Activated CD4-positive, alpha-beta T cell treated with anti-CD3 and anti-CD28 coated beads, Interleukin-2, Interleukin-4, amounts not matched to agents 100 ng/mL and 50 ng/mL, durations not matched to agents 16 hours and 8 hours (primary cell): ENCODE data around the gene RBM19.

Source experiments
- DNase-seq: peaks from one replicate; pipeline ENCODE4 v3.0.0-alpha.2; 2020; ENCODE audit warnings: low spot score

RBM19 gene

GRCh38 chr12:113882690-113883089 lies 83.4 kb downstream of the RBM19 start:
- DNase-seq: no peak

- DNase-seq: no peak
Measured at GRCh38 chr12:113880988-113881962, 84.8 kb downstream of the RBM19 start.

DNA sequence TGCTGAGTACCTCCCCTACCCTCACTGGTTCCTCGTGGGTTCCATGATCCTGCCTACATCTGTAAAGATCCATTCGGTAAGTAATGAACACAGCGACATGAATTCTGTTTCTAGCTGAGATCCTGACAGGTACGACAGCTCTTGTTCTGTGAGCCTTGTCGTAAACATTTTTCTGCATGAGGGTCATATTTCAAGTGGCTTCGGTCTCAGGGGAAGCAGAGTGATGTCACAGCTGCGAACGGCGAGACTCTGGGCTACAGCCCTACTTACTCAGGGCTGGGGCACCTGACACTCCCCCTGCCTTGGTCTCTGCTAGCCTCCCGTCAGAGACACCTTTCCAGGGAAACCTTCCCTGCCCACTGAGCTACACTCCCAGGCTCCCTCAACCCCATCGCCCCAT lies 85.8 kb downstream of the RBM19 start:
- DNase-seq: no peak

- DNase-seq: no peak
Measured at GRCh38 chr12:113879658-113880057, 86.5 kb downstream of the RBM19 start.

- DNase-seq: no peak
Measured at GRCh38 chr12:113877607-113878006, 88.5 kb downstream of the RBM19 start.

DNA sequence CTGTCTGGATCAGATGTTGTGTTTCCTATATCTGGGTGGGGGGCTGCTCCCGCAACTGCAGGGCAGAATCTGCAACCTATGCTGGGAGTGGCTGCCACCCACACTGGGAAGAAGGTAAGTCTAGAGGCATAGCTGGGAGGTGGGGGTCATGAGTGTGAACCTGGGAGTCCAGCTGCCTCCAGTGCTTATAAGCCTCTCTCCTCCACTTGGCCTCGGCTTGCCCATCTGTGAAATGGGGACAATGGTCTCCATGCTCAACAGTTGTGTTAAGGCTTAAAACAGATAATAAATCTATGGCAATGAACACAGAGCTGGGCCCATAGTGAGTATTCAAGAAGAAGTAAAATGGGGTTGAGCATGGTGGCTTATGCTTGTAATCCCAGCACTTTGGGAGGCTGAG lies 90.0 kb downstream of the RBM19 start:
- DNase-seq: no peak

- no peak for DNase-seq
Measured at GRCh38 chr12:113875691-113876090, 90.4 kb downstream of the RBM19 start.

GRCh38 chr12:113874999-113875561 lies 91.0 kb downstream of the RBM19 start:
- DNase-seq: no peak

DNA sequence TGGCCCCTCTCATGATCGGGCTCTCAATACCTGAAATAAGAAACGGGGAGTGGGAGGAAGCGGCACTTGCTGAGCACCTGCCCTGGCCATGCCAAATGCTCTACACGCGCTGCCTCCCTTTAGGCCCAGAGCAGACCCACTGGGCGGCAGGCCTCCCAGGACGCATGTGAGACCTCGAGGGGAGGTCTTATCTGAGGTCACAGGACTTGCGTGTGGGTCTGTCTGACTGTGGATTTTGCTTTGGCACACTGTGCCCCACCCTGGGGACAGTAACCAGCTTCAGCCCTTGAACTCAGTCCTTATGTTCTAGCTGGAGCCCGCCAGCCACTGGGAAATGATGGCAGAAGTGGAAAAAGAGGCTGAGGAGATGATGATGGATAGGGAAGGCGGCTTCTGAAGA lies 91.8 kb downstream of the RBM19 start:
- DNase-seq: no peak

- DNase-seq: no peak
Measured at GRCh38 chr12:113873740-113874139, 92.4 kb downstream of the RBM19 start.

GRCh38 chr12:113870890-113871289 lies 95.2 kb downstream of the RBM19 start:
- no peak for DNase-seq

- no peak for DNase-seq
Measured at GRCh38 chr12:113870035-113870434, 96.1 kb downstream of the RBM19 start.

DNA sequence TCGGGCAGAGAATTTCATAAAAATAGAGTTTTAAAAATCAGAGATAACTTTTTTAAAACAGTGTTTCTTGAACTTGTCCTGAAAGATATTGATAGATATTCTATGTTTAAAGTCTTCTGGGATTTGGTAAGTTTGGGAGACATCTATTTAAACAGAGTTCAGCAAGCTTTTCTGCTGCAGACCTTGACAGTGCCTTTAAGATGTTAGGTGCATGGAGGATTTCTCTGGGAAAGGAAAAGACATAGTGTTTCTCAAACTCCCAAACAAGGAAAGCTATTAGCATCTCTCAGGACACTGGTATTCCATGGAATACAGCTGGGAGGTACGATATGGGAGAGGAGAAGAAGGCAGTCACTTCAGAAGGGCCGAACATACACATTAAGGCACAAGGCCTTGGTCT lies 97.8 kb downstream of the RBM19 start:
- no peak for DNase-seq

- DNase-seq: no peak
Measured at GRCh38 chr12:113867258-113867657, 98.9 kb downstream of the RBM19 start.

GRCh38 chr12:113866496-113866895 lies 99.6 kb downstream of the RBM19 start:
- DNase-seq: no peak

- no peak for DNase-seq
Measured at GRCh38 chr12:113863455-113863845, 102.7 kb downstream of the RBM19 start.

DNA sequence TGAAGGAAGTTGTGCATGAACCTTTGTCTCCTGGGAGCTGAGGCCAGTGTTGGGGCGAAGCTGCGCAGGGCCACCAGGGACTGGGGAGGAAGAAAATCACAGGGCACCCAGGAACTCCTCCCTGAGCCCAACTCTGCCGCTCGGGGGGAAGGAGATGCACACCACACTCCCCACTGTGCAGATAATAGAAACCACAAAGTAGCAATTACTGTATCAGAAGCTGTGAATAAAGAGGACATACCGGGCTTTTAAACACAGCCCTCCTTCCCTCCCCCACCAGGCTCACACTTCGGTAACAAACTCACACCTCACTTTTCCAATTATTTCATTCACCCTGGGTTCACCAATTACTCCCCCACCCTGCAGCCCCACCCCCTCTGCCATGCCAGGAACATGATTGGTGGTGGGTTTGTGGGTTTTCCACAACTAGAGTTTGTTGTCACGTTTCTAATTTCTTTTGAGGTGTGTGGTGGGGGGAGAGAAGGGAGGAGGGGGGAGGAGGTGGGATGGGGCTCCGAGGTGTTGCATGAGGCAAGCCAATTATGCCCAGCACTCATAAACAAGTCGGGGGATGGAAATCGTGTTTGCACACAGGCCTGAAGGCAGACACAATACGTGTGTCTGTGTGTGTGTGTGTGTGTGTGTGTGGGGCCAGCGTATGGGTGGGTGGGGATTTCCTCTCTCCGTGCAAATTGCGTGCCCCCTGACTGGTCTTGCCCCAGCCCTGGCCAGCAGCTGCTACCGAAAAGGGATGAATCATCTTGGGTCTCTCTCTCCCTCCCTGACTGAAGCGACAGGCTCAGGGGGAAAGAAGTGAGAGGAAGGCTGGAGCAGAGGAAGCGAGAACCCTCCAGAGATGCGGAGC lies 103.3 kb downstream of the RBM19 start:
- no peak for DNase-seq

GRCh38 chr12:113861708-113862312 lies 104.3 kb downstream of the RBM19 start:
- no peak for DNase-seq

- no peak for DNase-seq
Measured at GRCh38 chr12:113860950-113861349, 105.2 kb downstream of the RBM19 start.

DNA sequence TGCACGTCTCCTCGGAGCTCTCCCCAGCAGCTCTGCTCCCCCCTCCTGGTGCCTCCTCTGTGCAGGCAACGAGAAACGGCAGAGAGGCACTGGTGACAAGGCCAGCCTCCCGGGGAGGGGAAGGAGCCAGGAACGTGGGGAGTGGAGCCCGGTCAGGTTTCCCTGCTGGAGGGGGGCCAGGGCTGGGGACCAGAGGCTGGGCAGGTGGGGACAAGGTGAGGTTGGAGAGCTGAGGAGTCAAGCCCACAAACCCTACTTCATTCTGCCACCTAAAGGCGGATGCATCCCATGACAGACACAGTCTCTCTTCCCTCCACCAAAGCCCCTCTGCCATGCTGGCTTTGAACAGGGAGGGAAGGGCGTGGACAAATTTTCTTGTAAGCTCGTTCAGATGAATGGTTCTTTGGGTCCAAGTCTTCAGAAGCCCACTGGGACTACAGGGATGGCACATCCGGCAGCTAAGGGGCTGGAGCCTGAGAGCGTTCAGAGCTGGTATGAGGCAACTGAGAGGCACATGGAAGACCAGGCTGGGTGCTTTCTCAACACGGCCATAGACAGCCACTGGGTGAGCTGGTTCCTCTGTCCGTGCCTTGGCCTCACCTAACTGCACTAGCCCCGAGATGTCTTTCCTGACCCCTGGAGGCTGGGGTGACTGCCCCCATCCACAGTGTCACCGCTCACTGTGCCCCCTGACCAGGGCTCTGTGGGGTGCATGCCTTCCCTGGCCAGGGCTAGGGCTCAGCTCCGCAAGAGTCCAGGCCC lies 105.9 kb downstream of the RBM19 start:
- DNase-seq: no peak

GRCh38 chr12:113858841-113859386 lies 107.2 kb downstream of the RBM19 start:
- no peak for DNase-seq
